Measurements from ENCODE around the gene MAN1A2.
"Not testable (repeated sequence)": the region's sequence is repeated elsewhere in the genome, so short reads cannot be mapped to it uniquely, and the experiment has no call there.

MAN1A2 gene

DNA sequence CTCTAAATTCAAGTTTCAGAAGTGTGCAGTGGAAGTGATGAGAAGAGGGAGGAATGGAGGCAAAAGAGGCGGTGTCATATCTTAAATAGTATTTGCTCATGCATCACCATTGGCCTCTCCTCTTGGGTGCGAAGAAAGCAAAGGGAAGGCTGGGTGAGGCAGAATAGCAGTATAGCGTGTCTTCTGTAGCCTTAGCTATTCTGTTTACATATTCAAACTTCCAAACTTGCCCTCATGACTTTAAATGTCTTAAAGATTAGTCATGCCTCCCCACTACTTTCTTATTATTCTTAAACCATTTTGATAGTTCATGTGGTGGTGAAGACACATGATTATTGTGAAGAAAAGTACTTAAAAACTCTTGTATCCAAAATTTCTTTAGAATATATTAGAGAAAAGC, 134.0 kb downstream of the MAN1A2 start:
- DNase-seq, result no peak

DNA sequence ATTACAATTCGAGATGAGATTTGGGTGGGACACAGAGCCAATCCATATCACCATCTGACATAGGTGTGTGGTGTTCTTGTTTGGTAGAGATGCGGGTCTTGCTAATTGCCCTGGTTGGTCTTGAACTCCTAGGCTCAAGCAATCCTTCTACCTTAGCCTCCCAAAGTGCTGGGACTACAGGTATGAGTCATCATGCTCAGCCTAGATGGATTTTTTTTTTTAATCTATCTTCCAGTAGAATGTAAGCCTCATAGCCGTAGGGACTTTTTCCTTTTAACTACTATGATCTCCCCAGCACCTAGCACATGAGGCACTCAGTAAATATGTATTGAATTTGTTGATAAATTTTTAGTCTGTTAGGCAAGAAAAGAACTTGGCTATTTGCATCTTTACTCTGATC, 144.0 kb downstream of the MAN1A2 start:
- no peak for DNase-seq

- no peak for DNase-seq
These were observed 145.6 kb downstream of the MAN1A2 start for GRCh38 chr1:117512728-117513321.

DNA sequence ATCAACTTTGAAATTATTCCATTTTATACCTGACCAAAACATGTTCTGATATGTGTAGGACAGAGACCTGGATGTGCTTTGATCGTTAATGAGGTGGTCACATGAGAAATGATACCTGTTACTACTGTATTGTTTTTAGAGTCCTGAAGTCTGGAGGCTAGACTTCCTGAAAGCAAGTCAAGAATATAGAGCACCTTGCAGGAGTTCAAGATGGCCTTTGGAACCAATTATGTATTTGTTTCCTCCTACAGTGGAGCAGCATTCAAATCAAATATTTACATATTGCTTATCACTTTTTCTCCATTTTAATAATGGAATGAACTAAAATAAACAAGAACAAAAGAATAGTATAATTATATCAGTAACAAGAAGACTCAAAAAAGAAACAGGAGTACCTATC, 155.9 kb downstream of the MAN1A2 start:
- no peak for DNase-seq

DNA sequence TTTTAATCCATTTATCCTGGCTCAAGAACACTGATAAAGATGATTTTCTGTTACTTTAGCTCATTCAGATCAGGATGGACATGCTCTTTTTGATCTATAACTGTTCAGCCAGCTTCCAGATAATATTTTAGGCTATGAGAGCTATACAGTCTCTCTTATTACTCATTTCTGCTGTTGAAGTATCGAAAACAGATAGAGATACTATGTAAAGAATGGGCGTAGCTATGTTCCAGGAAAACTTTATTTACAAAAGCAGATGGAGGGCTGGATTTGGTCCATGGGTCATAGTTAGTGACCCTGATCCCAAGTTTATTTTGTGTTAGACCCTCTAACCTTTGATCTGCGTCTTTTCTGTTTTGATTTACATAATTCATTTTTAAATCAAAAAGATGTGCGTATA, 159.8 kb downstream of the MAN1A2 start:
- no peak for DNase-seq

DNA sequence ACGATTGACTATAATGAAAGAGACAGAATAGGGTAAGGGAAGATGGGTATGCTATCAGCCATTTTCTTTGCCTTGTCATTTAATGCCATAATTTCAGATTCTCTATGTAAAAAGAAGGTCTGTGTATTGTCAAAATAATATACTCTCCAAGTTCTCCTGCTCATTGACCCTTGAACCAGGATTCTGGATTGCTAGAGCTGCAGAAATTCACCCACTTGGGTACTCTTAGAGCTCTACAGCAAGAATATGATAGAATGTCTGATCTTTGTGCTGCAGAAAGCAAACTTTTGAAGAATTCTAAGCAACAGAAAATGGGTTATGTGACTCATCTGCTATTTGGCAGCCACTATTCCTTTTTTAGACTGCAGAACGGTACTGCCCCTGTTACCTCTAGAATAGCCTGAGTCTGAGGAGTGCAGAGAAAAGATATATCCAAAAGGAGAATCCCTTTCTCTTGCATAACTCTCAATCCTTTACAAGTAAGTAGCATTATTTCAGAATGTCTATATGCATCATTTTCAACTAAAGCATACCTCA, 160.4 kb downstream of the MAN1A2 start:
- no peak for DNase-seq

GRCh38 chr1:117529683-117530082, 162.4 kb downstream of the MAN1A2 start:
- no peak for DNase-seq

DNA sequence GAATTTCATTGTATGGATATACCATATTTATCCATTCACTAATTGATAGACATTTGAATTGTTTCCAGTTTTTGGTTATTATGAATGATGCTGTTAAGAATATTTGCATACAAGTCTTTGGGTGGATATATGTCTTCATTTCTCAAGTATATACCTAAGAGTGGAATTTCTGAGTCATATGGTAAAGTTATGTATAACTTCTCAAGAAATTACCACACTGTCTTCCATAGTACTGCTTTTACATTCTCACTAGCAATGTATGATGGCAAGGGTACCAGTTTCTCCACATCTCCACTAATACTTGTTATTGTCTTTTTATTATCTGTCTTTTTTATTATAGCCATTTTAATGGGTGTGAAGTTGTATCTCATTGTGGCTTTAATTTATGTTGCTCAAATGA, 164.0 kb downstream of the MAN1A2 start:
- no peak for DNase-seq

DNA sequence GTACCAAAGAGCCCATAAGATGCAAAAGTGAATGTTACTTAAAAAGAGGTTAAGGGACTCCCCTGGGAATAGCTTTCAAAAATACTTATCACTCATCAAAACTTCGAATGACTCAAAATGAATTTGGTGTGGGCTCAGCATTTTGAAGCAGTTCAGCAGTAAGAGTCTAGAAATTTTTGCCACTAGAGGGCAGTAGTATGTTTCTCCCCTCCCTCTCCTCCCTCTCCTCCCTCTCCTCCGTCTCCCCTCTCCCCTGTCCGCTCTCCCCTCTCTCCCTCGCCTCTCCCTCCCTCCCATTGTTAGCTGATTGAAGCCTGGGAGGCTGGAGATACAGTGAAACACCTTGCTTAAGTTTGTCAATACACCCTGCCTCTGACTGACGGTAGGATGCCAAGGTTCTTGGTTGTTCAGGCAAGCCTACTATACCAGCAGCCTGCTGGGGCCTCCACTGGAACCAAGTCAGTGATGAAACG, 167.8 kb downstream of the MAN1A2 start:
- no peak for DNase-seq

DNA sequence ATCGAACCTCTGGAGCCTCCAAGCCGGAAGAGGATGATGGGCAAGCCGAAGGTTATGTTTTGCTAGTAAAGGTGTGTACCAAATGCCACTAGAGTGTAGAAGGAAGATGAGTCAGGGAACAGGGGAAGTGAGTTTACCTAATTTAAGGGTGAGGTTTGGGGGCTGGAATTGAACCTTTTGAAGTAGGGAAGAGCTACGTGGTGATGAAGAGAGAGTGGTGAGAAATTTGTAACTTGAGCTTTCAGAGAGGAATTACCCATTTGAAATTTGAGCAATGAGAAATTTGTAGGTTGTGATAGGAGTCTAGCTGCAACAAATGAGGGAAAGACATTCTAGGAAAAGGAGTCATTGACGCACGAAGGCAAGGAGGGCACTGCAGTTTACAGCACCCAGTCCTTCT, 168.6 kb downstream of the MAN1A2 start:
- DNase-seq, result no peak

GRCh38 chr1:117537291-117537920, 170.2 kb downstream of the MAN1A2 start:
- no peak for DNase-seq

GRCh38 chr1:117540532-117540931, 173.3 kb downstream of the MAN1A2 start:
- DNase-seq, result no peak

DNA sequence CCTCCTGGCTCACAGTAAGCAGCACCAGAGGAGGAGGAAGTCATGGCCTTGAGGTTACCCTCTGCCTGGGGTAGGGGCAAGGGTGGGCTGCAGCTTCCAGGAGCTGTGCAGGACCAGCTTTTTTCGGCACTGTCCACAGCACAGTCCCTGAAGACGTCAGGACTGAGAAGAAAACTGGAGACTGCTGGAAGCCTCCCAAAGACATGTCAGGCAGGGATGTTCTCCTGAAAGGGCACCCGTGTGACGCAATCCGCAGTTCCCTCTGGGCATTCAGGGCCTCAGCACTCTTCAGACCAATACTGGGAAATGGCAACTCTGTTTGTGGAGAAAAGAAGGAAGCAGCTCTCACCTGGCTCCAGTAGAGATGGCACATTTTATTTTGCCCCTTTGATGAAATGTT, 173.8 kb downstream of the MAN1A2 start:
- DNase-seq, result no peak

- no peak for DNase-seq
These were observed 174.3 kb downstream of the MAN1A2 start for GRCh38 chr1:117541585-117541984.

DNA sequence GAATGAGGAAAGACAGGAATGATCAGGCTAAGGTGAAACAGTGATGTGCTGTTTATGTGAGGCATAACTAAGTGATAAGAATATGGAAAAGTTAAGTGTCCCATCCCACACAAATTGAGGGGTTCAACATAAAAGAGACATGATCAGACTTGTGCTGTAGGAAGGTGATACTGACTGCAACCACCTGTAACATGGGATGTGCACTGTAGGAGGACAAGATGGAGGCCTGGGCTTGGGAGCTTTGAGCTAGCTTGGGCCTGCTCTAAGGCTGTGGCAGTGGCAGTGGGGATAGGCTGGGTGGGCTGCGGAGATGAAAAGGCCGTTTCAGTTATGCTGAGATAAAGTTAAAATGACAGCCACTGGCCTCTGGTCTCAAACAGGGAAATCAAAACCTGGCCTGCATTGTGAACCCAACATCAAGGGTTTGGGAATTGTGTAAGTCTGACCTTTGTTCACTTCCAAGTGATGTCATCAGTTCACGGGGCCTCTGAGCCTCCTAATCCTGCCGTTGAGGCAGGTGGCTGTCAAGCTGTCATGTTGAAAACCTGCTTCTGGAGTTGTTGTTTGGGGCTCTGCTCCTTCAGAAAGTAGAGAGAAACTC, 177.4 kb downstream of the MAN1A2 start:
- DNase-seq, result no peak

GRCh38 chr1:117546467-117546866, 179.2 kb downstream of the MAN1A2 start:
- no peak for DNase-seq

DNA sequence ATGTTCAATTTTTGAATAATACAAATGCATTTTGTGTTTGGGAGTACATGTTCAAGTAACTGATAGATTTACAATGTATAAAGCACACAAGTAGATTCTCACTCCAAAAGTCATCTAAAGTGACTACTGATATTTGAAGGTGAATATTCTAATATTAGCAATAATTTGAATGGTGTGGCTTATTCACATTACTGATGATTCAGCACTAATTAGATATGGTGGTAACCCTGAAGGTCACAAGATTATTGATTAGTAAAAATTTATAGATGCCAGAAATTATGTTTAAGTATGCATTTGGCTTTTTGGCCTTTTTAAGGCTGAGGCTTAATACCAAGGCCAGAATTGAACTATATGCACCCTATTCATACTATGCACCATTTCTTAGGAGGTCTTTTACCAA, 186.2 kb downstream of the MAN1A2 start:
- no peak for DNase-seq

GRCh38 chr1:117555806-117556205, 188.6 kb downstream of the MAN1A2 start:
- DNase-seq, result no peak

- no peak for DNase-seq
These were observed 189.1 kb downstream of the MAN1A2 start for GRCh38 chr1:117556341-117556740.

- no peak for DNase-seq
These were observed 189.7 kb downstream of the MAN1A2 start for GRCh38 chr1:117556976-117557375.

GRCh38 chr1:117558451-117558850, 191.2 kb downstream of the MAN1A2 start:
- DNase-seq, result not testable (repeated sequence)

GRCh38 chr1:117559139-117559538, 191.9 kb downstream of the MAN1A2 start:
- no peak for DNase-seq

GRCh38 chr1:117559985-117560384, 192.7 kb downstream of the MAN1A2 start:
- no peak for DNase-seq

DNA sequence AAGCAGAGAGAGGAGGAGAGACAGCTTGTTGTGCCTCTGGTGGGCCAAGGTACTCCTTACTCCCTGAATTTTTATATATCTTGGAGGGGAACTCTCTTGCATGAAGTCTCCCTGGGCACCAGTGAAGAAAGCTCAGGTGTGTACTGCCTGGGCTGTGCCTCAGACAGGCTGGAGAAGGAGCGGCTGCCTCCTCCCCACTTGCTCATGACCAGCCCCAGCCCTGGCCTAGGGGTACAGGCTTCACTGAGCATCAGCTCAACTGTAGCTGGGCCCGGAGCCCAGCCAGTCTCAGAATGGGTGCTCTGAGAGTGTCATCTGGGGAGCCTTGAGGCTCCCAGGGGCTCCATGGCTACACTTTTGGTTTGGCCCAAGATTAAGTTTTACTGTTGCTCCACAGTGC, 193.8 kb downstream of the MAN1A2 start:
- DNase-seq, result no peak
